Effector memory CD8-positive, alpha-beta T cell (primary cell): Measurements from ENCODE around the gene EFNA4.

Experiments
- ATAC-seq: fragments of 150-1000 bp; cut with Tn5 transposase; replicated peaks from 2 replicates; pipeline ENCODE4 v1.10.0; 2021; ENCODE audit warnings: mild to moderate bottlenecking, moderate library complexity
- DNase-seq, 3 experiments: peaks; one replicate each; pipeline ENCODE4 v3.0.0; 2021
- H3K27ac Mint-ChIP-seq, 2 donors: one replicate each; pipeline ENCODE4 v1.8.0; 2022; ENCODE audit warnings: mild to moderate bottlenecking in 2 of 2, mixed read lengths in 2 of 2, moderate library complexity in 2 of 2
- H3K27me3 Mint-ChIP-seq, 2 donors: one replicate each; pipeline ENCODE4 v1.8.0; 2022; ENCODE audit warnings: mixed read lengths in 2 of 2
- H3K36me3 Mint-ChIP-seq: one replicate; pipeline ENCODE4 v1.8.0; 2022; ENCODE audit warnings: mild to moderate bottlenecking, moderate library complexity, mixed read lengths; ENCODE audit not compliant: insufficient read depth
- H3K4me1 Mint-ChIP-seq, 2 donors: one replicate each; pipeline ENCODE4 v1.8.0; 2022; ENCODE audit warnings: low read depth in 2 of 2, mixed read lengths in 2 of 2
- H3K4me3 Mint-ChIP-seq, 2 donors: one replicate each; pipeline ENCODE4 v1.8.0; 2022; ENCODE audit warnings: mild to moderate bottlenecking in 2 of 2, mixed read lengths in 2 of 2, moderate library complexity in 2 of 2
- H3K9me3 Mint-ChIP-seq, 2 donors: one replicate each; pipeline ENCODE4 v1.8.0; 2022; ENCODE audit warnings: mixed read lengths in 2 of 2

EFNA4 gene

DNA sequence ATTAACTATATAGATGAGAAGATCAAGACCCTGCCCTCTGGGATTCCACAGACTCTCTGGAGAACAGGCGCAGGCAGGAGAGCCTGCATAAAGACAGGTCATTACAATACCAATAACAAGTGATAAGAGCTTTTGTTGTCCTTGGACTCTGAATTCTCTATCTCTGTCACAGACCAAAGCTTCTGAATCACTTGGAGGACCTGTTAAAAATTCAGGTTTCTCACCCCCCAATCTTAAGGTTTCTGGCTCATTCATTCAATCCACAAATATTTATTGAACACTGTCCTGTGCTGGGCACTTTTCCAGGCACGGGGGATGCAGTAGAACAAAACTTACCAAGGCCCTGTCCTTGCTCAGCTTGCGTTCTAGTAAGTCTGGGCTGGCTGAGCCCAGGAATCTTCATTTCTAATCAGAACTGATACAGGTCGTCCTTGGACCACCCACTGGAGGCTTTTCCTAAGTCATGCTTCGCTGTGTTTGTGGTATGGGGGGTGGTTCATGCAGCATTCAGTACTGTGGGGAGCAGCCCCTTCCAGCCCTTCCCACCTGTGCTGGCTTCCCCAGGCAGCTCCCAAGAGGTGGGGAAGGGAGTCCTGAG, 1.4 kb downstream of the EFNA4 start:
- Mint-ChIP-seq H3K36me3 (peaks cover 21% of the 10 kb centered on the region), H3K27ac (peak overlapping the region in 1 of 2 donors; percentile 50), H3K4me3 (peak overlapping the region; percentile 87), H3K4me1 (peaks cover 24 to 35% of the 10 kb centered on the region in 2 donors), H3K27me3 (no peaks in the 10 kb centered on the region), H3K9me3 (no peaks in the 10 kb centered on the region)
- ATAC-seq (no peak), DNase-seq (no peak)

DNA sequence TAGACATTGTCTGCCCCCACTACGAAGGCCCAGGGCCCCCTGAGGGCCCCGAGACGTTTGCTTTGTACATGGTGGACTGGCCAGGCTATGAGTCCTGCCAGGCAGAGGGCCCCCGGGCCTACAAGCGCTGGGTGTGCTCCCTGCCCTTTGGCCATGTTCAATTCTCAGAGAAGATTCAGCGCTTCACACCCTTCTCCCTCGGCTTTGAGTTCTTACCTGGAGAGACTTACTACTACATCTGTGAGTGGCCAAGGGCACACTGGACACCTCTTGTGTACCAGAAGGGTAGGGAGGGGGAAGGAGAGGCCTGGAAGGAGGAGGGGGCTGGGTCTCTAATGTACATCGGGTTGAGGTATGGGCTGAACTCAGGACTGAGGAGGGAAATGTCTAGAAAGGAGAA, 3.2 kb downstream of the EFNA4 start:
- Mint-ChIP-seq H3K36me3 (peaks cover 20% of the 10 kb centered on the region), H3K4me1 (peaks cover 23 to 33% of the 10 kb centered on the region in 2 donors), H3K27me3 (no peaks in the 10 kb centered on the region), H3K4me3 (no peak overlapping the region), H3K27ac (no peak overlapping the region), H3K9me3 (no peaks in the 10 kb centered on the region)
- DNase-seq (no peak), ATAC-seq (no peak)

DNA sequence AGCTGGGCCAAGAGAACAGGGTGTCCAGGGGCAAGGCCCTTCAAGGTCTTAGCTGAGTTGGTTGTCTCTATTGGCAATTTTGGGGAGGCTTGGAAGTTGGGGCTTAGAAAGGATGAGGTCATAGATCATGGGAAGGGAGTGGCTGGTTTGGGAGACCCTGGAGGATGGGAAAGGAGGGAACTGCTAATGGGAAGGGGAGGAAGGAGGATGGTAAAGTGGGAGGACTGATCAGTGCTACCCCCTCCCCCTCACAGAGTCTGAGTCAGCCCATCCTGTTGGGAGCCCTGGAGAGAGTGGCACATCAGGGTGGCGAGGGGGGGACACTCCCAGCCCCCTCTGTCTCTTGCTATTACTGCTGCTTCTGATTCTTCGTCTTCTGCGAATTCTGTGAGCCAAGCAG, 5.1 kb downstream of the EFNA4 start:
- no peaks in the 10 kb centered on the region for H3K27me3 Mint-ChIP-seq
- DNase-seq (no peak), ATAC-seq (no peak)
- peaks cover 15 to 25% of the 10 kb centered on the region in 2 donors for H3K4me1 Mint-ChIP-seq
- H3K9me3 Mint-ChIP-seq = no peaks in the 10 kb centered on the region
- no peak overlapping the region for H3K4me3 Mint-ChIP-seq
- H3K36me3 Mint-ChIP-seq = peaks cover 14% of the 10 kb centered on the region
- H3K27ac Mint-ChIP-seq = no peak overlapping the region

GRCh38 chr1:155069551-155070157, 6.1 kb downstream of the EFNA4 start:
- Mint-ChIP-seq H3K27ac (no peak overlapping the region), H3K4me1 (peaks cover 12 to 19% of the 10 kb centered on the region in 2 donors), H3K27me3 (no peaks in the 10 kb centered on the region), H3K4me3 (no peak overlapping the region), H3K36me3 (peaks cover 13% of the 10 kb centered on the region), H3K9me3 (no peaks in the 10 kb centered on the region)
- ATAC-seq (no peak), DNase-seq (no peak)

- H3K27ac Mint-ChIP-seq = no peak overlapping the region
- no peak for DNase-seq
- peaks cover 12 to 14% of the 10 kb centered on the region in 2 donors for H3K4me1 Mint-ChIP-seq
- H3K27me3 Mint-ChIP-seq = no peaks in the 10 kb centered on the region
- peak overlapping the region in 1 of 2 donors; percentile 7 for H3K4me3 Mint-ChIP-seq
- no peaks in the 10 kb centered on the region for H3K9me3 Mint-ChIP-seq
- no peak for ATAC-seq
- H3K36me3 Mint-ChIP-seq = peaks cover 13% of the 10 kb centered on the region
Measured at GRCh38 chr1:155070158-155070621, 6.7 kb downstream of the EFNA4 start.

- DNase-seq = peak; percentile 61 to 75 (median 70)
- Mint-ChIP-seq H3K27me3 (no peaks in the 10 kb centered on the region), H3K36me3 (peaks cover 13% of the 10 kb centered on the region), H3K9me3 (no peaks in the 10 kb centered on the region), H3K4me3 (peak overlapping the region; percentile 7 to 40), H3K4me1 (peaks cover 12 to 14% of the 10 kb centered on the region in 2 donors), H3K27ac (no peak overlapping the region)
- ATAC-seq = peak; percentile 98
Measured at GRCh38 chr1:155070721-155071569, 7.4 kb downstream of the EFNA4 start.

- H3K27ac Mint-ChIP-seq = no peak overlapping the region
- H3K9me3 Mint-ChIP-seq = no peaks in the 10 kb centered on the region
- peaks cover 7 to 9% of the 10 kb centered on the region in 2 donors for H3K4me1 Mint-ChIP-seq
- no peaks in the 10 kb centered on the region for H3K27me3 Mint-ChIP-seq
- H3K36me3 Mint-ChIP-seq = peaks cover 11% of the 10 kb centered on the region
- H3K4me3 Mint-ChIP-seq = peak overlapping the region; percentile 7 to 40
- DNase-seq (no peak), ATAC-seq (no peak)
Measured at GRCh38 chr1:155071701-155072100, 8.2 kb downstream of the EFNA4 start.

GRCh38 chr1:155072531-155073289, 9.2 kb downstream of the EFNA4 start:
- no peak overlapping the region for H3K27ac Mint-ChIP-seq
- no peaks in the 10 kb centered on the region for H3K27me3 Mint-ChIP-seq
- H3K9me3 Mint-ChIP-seq = no peaks in the 10 kb centered on the region
- DNase-seq (no peak), ATAC-seq (no peak)
- peaks cover 5% of the 10 kb centered on the region for H3K36me3 Mint-ChIP-seq
- H3K4me1 Mint-ChIP-seq = peaks cover 6 to 9% of the 10 kb centered on the region in 2 donors
- H3K4me3 Mint-ChIP-seq = no peak overlapping the region

DNA sequence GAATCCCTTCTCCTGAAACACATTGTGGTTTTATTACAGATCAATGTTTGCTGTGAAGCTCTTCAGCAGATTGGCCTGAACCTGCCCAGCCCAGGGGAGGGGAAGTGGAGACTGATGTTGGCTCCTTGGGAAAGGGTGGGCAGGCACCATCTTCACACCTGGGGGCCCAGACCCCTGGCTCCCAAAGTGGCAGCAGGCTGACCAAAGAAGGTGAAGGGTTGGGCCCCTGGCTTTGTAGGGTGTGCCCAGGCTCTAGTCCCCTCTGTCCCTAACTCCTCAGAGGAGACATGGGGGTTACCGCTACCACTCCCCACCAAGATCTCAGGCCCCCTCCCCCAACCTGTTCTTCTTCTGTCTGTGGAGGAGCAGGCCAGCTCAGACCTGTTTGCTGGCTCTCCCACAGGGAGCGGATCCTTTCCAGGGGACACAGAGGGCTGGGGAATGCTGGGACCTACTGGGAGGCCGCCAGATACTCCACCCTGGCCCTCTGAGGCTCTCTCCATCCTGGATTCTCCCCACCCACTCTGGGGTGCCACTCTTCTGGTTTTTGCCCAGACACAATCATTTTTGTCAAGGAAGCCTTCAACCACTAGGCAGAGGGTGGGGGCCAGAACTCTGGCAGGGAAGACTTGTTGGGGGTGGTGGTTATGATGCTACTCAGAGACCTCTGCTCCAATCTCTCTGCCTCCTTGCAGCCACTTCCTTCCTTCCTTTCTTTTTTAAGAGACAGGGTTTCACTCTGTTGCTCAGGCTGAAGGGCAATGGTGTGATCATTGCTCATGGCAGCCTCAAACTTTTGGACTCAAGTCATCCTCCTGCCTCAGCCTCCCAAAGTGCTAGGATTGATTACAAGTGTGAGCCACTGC, 10.1 kb downstream of the EFNA4 start:
- H3K9me3 Mint-ChIP-seq = no peaks in the 10 kb centered on the region
- no peak overlapping the region for H3K4me3 Mint-ChIP-seq
- no peaks in the 10 kb centered on the region for H3K27me3 Mint-ChIP-seq
- no peak overlapping the region for H3K27ac Mint-ChIP-seq
- peaks cover 5% of the 10 kb centered on the region for H3K36me3 Mint-ChIP-seq
- DNase-seq (no peak), ATAC-seq (no peak)
- peaks cover 6 to 12% of the 10 kb centered on the region in 2 donors for H3K4me1 Mint-ChIP-seq

GRCh38 chr1:155075535-155075934, 12.0 kb downstream of the EFNA4 start:
- Mint-ChIP-seq H3K4me3 (no peak overlapping the region), H3K27me3 (peaks cover 9 to 11% of the 10 kb centered on the region in 2 donors), H3K9me3 (no peaks in the 10 kb centered on the region), H3K36me3 (peaks cover 9% of the 10 kb centered on the region), H3K27ac (no peak overlapping the region), H3K4me1 (peaks cover 11 to 18% of the 10 kb centered on the region in 2 donors)
- no peak for DNase-seq
- ATAC-seq = no peak

- Mint-ChIP-seq H3K4me1 (peaks cover 11 to 18% of the 10 kb centered on the region in 2 donors), H3K36me3 (peaks cover 4% of the 10 kb centered on the region), H3K27ac (no peak overlapping the region), H3K4me3 (no peak overlapping the region), H3K27me3 (peaks cover 12 to 16% of the 10 kb centered on the region in 2 donors), H3K9me3 (no peaks in the 10 kb centered on the region)
- ATAC-seq (no peak), DNase-seq (no peak)
Measured at GRCh38 chr1:155076371-155076770, 12.8 kb downstream of the EFNA4 start.

- peaks cover 4% of the 10 kb centered on the region for H3K36me3 Mint-ChIP-seq
- ATAC-seq (no peak), DNase-seq (no peak)
- H3K4me3 Mint-ChIP-seq = no peak overlapping the region
- no peak overlapping the region for H3K27ac Mint-ChIP-seq
- H3K9me3 Mint-ChIP-seq = no peaks in the 10 kb centered on the region
- peaks cover 18 to 25% of the 10 kb centered on the region in 2 donors for H3K4me1 Mint-ChIP-seq
- H3K27me3 Mint-ChIP-seq = peaks cover 22 to 25% of the 10 kb centered on the region in 2 donors
Measured at GRCh38 chr1:155077346-155077745, 13.8 kb downstream of the EFNA4 start.
